GM06990 (cell line): ENCODE measurements around the gene GJB1.
A peak's percentile ranks its signal among the peaks of the same experiment; 100 is the strongest.

Source experiments
- DNase-seq: peaks from one replicate; pipeline ENCODE4 v3.0.0-alpha.2; 2011; ENCODE audit not compliant: insufficient read length; ENCODE audit errors: extremely low read depth
- H3K27me3 ChIP-seq: replicated peaks from 2 replicates; pipeline ENCODE4 v1.6.0; 2011; ENCODE audit warnings: low read length; ENCODE audit not compliant: control insufficient read depth, insufficient read depth
- H3K36me3 ChIP-seq: 2 replicates; pipeline ENCODE4 v1.5.1; 2011; ENCODE audit warnings: low read length; ENCODE audit not compliant: control insufficient read depth, insufficient read depth
- H3K4me3 ChIP-seq: replicated peaks from 2 replicates; pipeline ENCODE4 v1.5.1; 2011; ENCODE audit warnings: low read depth, mild to moderate bottlenecking, control low read depth, low read length
- CTCF ChIP-seq: IDR thresholded peaks from 2 replicates; pipeline ENCODE4 v1.5.1; 2011; ENCODE audit warnings: low read length, control low read depth, mild to moderate bottlenecking, inconsistent platforms; ENCODE audit not compliant: insufficient read depth, poor library complexity, severe bottlenecking

GJB1 gene

GRCh38 chrX:71181558-71181909 lies 41.5 kb upstream of the GJB1 start:
- Histone ChIP-seq H3K36me3 (peaks cover 2% of the 10 kb centered on the region), H3K27me3 (no peaks in the 10 kb centered on the region), H3K4me3 (peak overlapping the region; percentile 50)
- no peak for DNase-seq
- TF ChIP-seq CTCF = no peak

- DNase-seq = peak; percentile 76
- Histone ChIP-seq H3K36me3 (peaks cover 2% of the 10 kb centered on the region), H3K27me3 (no peaks in the 10 kb centered on the region), H3K4me3 (peak overlapping the region; percentile 50)
- no peak for TF ChIP-seq CTCF
Observed at GRCh38 chrX:71181910-71182799, 40.9 kb upstream of the GJB1 start.

- no peak for DNase-seq
- no peak for TF ChIP-seq CTCF
- H3K4me3 ChIP-seq = no peak overlapping the region
- H3K36me3 ChIP-seq = peaks cover 2% of the 10 kb centered on the region
- no peaks in the 10 kb centered on the region for H3K27me3 ChIP-seq
Observed at GRCh38 chrX:71182871-71183270, 40.2 kb upstream of the GJB1 start.

- Histone ChIP-seq H3K27me3 (no peaks in the 10 kb centered on the region), H3K36me3 (no peaks in the 10 kb centered on the region; the same call in 1 of the 2 replicates), H3K4me3 (no peak overlapping the region)
- no peak for TF ChIP-seq CTCF
- no peak for DNase-seq
Observed at GRCh38 chrX:71183341-71183740, 39.7 kb upstream of the GJB1 start.

GRCh38 chrX:71184092-71184491 lies 38.9 kb upstream of the GJB1 start:
- H3K4me3 ChIP-seq = no peak overlapping the region
- TF ChIP-seq CTCF = no peak
- no peaks in the 10 kb centered on the region for H3K27me3 ChIP-seq
- DNase-seq = no peak
- H3K36me3 ChIP-seq = no peaks in the 10 kb centered on the region; the same call in 1 of the 2 replicates
